NCI-H510A treated with DMSO at 0.1 percent for 48 hours (cell line): Measurements from ENCODE around the gene EXOC4.
"Not testable (repeated sequence)": the region's sequence is repeated elsewhere in the genome, so short reads cannot be mapped to it uniquely, and the experiment has no call there.

ENCODE experiments used
- DNase-seq: peaks from one replicate; lab custom pipeline; 2025; lab: John Stamatoyannopoulos, UW

EXOC4 gene

GRCh38 chr7:133252858-133253518, at the start of gene EXOC4:
EXOC4 (plus strand) TSS chr7:133253078.
- peak; percentile 87 for DNase-seq

DNA sequence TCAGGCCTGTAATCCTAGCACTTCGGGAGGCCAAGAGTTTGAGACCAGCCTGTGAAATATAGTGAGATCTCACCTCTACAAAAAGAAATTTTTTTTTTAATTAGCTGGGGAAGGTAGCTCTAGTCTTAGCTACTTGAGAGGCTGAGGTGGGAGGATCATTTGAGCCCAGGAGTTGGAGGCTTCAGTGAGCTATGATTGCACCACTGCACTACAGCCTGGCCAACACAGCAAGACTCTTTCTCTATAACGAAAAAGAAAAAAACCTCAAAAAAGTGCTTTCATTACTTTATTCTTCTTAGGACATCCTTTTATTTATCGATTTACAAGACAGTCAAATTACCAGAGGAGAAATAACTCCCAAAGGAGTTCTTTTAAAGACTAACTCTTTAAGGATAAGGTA, 49.4 kb upstream of the EXOC4 start:
- no peak for DNase-seq

DNA sequence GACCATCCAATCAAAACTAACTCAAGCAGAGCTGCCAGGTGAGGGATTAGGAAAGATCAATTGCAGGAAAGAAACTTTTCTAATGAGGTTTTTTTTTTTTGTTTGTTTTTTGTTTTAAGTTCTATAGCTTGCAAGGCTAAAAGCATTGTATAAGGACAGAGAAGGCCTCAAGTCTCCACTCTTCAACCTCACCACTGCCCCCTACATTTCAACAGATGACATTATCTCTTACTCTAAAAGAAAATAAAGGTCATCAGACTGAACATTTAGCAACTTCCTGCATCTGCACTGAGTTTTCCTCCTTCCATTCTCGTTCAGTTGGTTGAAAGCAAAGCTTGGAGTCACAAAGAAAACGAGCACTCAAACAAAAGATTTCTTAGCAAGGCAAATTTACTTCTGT, 45.2 kb upstream of the EXOC4 start:
- DNase-seq, result no peak

DNA sequence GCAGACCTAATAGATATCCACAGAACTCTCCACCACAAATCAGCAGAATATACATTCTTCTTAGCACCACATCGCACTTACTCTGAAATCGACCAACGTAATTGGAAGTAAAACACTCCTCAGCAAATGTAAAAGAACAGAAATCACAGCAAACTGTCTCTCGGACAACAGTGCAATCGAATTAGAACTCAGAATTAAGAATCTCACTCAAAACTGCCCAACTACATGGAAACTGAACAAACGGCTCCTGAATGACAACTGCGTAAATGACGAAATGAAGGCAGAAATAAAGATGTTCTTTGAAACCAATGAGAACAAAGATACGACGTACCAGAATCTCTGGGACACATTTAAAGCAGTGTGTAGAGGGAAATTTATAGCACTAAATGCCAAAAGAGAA, 42.1 kb upstream of the EXOC4 start:
- DNase-seq, result not testable (repeated sequence)

DNA sequence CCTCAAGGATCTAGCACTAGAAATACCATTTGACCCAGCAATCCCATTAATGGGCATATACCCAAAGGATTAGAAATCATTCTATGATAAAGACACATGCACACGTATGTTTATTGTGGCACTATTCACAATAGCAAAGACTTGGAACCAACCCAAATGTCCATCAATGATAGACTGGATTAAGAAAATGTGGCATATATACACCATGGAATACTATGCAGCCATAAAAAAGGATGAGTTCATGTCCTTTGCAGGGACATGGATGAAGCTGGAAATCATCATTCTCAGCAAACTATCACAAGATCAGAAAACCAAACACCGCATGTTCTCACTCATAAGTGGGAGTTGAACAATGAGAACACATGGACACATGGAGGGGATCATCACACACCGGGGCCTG, 39.1 kb upstream of the EXOC4 start:
- DNase-seq, result not testable (repeated sequence)

DNA sequence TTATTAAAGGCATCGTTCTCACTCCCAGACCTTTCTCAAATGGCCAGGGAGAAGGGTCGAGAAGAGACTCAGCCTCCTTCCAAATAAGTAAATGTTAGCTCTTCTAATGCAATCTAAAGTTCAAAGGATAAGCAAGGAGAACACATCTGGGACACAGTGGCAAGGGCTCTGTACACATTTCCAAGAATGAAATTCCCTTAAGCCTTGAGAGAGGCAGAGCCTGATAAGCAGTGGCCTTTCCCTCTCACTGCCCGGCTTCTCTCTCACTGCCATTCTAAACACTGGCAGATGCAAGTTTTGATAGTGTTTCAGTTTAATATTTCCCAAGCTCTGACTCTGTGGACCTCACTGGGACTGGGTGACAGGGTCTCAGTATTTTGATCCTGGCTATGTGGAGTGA, 35.1 kb upstream of the EXOC4 start:
- DNase-seq, result no peak

DNA sequence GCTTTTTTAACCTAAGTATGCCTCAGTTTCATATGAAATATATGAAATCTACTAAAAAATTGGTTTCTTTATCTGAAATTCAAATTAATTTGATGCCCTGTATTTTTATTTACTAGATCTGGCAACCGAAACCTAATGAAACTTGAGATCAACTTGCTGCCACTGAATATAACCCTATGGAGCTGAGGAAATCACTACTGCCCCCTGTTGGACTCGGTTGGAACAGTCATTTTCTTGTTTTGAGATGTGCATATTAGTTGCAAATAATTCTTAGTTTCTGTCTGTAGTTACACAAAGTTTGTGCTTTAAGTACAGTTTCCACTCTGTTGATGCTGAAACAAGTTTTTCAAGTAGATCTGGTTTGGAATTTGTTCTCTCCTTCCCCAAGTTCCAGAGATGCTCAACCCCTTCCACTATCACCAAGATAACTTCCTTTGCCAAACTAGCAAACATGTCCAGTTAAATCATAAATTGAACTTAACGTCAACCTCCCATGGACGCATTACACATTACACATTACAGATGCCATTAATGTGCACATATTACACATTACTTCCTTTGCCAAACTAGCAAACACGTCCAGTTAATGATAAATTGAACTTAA, 22.2 kb upstream of the EXOC4 start:
- DNase-seq, result peak; percentile 30

GRCh38 chr7:133233142-133233541, 19.7 kb upstream of the EXOC4 start:
- DNase-seq, result no peak

DNA sequence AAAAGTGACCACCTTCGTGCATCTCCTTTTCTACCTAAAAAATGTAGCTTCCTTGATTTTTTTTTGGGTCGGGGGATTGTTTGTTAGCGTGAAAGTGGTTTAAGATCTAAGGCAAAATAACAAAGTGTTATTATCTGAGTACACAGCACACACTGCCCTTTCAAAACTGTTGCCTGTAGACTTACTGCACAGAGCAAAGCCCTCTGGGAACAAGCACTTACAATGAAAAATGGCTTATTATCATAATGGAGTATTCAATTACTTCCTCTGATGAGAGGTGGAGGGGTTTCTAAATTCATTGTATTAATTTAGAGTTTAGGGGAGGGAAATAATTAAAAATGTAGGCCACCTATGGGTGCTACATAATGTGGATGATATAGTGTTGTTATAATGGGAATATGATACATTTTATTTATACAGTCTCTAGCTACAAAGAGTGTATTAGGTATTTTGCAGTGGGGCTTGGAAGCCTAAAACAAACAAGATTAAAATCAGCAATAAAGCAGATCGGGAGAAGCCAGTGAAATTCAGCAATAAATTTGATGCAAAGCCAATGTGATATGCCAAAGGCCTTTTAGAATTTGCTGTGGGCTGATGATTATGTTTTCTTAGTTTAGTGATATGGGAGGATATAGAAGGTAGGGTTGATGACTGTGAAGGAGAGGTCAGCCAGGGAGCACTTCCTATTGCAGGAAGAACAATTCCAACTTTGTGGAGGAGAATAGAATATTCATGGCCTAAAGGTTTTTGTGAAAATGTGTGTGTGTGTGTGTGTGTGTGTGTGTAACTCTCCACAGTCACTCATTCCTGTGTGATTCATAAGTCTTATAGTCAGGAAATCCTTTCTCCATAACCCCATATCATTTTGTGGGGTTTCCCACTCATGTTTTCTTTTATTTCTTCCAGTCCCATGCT, 17.7 kb upstream of the EXOC4 start:
- DNase-seq, result no peak

- DNase-seq, result no peak
Observed at GRCh38 chr7:133237545-133237944, 15.3 kb upstream of the EXOC4 start.

DNA sequence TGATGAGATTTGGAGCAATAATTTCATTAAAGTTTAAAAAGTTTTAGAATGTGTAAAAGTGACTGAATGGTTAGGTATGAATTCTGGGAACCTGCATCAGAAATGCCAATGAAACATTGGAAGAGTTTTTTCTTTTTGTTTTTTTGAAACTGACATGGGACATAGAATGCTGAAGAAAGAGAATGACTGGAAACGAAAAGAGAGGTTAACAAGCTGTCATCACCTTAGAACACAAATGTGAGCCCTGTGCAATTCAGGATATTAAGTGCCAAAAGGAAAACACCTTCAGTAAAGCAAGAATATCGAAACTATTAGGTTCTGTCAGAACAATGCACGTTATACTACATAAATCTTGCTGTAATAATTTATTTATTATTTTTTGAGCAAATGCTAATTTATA, 12.6 kb upstream of the EXOC4 start:
- no peak for DNase-seq

- DNase-seq, result no peak
Observed at GRCh38 chr7:133246558-133246957, 6.3 kb upstream of the EXOC4 start.

DNA sequence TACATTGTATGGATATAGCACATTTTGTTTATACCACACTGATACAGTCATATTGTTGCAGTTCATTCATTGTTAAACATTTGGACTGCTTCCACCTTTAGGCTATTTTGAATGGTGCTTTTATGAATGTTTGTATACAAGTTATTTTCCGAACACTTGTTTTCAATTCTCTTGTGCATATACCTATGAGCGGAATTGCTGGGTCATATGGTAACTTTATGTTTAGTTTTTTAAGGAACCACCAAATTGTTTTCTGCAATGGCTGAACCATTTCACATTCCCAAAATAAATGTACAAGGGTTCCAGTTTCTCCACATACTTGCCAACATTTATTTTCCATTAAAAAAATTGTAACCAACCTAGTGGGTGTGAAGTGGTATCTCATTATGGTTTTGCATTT, 4.0 kb upstream of the EXOC4 start:
- DNase-seq, result no peak

- no peak for DNase-seq
Observed at GRCh38 chr7:133252506-133252857, 396 bp upstream of the EXOC4 start.

DNA sequence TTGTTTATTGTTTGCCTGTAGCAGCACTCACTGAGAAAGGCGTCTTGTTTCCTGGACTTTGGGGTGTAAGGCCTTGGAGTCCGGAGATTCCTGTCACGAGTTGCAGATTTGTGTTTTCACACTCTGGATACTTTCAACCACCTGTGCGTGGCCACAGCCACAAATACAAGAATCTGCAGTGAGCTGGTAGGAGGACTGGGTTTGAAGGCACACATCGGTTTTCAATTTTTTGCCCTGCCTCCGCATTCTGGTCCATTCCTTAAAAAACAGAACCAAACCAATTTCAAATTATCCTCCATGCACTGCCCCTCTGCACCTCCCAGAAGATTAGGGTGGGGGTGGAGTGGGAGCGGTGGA, 619 bp downstream of the EXOC4 start:
- DNase-seq, result no peak

DNA sequence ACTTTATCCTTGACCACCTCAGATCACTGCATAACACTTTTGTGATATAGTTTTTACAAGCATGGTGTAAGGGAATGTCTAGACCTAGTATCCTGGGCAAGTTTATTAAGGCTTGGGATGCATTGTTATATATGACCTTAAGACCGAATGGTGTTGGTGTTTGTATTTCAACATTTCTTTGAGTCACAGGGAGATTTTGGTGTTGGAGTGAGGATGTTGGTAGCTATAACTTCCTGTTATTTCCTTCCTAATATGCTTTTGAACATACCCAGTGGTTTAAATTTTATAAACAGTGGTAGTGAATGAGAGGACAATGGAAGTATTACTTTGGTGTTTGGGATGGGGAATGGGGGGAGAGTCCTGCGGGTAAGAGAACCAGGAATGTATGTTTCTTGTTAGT, 2.6 kb downstream of the EXOC4 start:
- no peak for DNase-seq

DNA sequence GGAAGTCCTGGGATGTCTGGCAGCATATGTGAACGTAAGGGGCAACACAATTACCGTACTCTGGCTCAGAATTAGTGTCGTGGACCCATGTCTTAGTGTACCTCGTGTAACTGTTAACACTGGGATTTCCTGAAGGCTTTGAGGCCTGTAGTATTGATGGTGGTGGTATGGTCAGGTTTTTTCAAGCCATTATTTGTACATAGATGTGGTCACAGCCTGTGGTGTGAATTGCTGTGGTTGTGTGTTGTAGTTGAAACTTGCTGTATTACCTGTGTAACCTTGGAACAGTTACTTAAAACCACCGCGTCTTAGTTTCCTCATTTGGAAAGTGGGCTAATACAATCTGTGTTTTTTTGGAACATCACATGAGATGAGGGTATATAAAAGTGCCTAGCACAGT, 5.3 kb downstream of the EXOC4 start:
- DNase-seq, result no peak

DNA sequence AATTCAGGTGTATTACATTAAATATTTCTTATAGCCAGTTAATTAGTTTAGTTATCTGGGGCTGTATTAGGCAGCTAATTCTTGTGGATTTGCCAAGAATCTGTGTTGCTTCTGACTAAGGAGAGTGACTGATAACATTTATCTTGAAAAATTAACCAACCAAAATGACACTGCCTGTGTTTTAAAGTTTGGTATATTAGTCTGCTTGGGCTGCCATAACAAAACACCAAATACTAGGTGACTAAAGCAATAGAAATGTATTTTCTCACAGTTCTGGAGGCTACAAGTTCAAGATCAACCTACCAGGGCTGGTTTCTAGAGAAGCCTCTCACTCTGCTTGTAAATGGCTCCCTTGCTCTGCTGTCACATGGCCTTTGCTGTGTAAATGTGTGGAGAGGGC, 12.9 kb downstream of the EXOC4 start:
- DNase-seq, result no peak

- DNase-seq, result no peak
Observed at GRCh38 chr7:133268355-133268754, 15.5 kb downstream of the EXOC4 start.

DNA sequence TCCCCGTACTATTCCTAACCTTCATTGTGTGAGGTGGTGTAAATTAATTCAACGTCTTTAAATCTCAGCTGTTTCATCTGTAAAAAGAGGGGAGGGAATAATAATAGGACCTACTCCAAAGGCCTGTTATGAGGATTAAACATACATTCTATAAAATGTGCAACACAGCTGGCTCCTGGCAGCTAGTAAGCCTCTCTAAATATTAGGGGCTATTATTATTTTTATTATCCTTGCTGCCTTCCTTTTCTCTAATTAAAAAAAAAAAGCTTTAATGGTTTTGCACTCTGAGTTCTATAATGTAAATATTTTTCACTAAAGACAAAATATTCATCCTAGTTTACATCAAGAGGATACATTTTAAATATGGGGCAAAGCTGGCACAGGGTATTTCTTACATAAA, 19.5 kb downstream of the EXOC4 start:
- DNase-seq, result no peak

DNA sequence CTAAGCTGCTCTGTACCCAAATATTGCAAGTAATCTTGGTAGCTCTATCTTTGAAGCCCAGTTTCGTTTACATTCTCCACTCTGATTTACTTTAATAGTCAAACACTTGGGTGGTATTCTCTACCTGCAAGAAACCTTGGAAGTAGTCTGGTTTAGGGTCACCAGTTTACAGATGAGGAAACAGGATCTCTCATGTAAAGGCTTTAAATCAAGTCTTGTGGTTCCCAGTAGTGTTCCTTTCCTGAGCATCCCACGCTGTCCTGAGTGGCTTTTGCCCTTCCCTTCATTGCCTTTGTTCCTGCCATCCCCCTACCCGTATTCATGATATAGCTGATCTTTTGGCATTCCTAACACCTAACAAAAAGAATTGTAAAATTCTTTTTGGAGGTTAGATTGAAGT, 20.3 kb downstream of the EXOC4 start:
- no peak for DNase-seq

DNA sequence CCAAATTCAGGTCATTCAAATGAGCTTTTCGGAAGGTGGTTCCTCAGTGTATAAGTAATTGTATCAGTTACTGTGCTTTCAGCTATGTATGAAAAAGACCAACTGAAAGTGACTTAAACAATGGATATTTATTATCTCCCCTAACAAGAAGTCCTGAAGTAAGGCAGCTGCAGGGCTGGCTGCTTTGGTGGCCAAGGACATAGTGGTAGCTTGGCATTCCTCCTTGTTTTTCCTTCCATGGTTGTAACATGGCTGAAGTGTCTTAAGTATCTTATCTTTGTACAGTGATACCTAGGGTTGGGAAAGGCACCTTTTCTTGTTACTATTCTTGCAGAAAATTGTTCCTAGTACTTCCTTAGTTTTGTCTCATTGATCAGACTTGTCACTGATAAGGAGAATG, 21.4 kb downstream of the EXOC4 start:
- no peak for DNase-seq

GRCh38 chr7:133275008-133275407, 22.1 kb downstream of the EXOC4 start:
- no peak for DNase-seq
